Heart left ventricle (tissue), 16 donors: ENCODE measurements around the gene FSTL5. TPM values are rescaled to one million over a fixed set of nuclear protein-coding genes. Genes with fewer than 3 reads are reported as not detected.

Experiments
- ATAC-seq, 4 donors: fragments of 200-7000 bp; cut with Tn5 transposase; one replicate each; pipeline ENCODE4 v1.9.1; 2020 to 2022; ENCODE audit warnings: moderate library complexity in 4 of 4, mild to moderate bottlenecking in 3 of 4, moderate number of reproducible peaks in 1 of 4
- DNase-seq, 5 donors: peaks; one replicate each; pipeline ENCODE4 v3.0.0-alpha.2; 2020
- H3K27ac ChIP-seq, 12 donors: fragments of 200-600 bp; sonication (generic) in 4 of 12; one replicate each; pipeline versions ENCODE4 v1.5.0 to v1.8.0; 2016 to 2022; ENCODE audit warnings: mild to moderate bottlenecking in 2 of 12
- H3K27me3 ChIP-seq, 9 donors: fragments of 200-600 bp; sonication (generic) in 2 of 9; one replicate each; pipeline versions ENCODE4 v1.5.1 to v1.8.0; 2016 to 2022; ENCODE audit warnings: mild to moderate bottlenecking in 3 of 9
- H3K36me3 ChIP-seq, 9 donors: fragments of 200-600 bp; sonication (generic) in 2 of 9; one replicate each; pipeline versions ENCODE4 v1.5.0 to v1.8.0; 2018 to 2022; ENCODE audit warnings: mild to moderate bottlenecking in 2 of 9
- H3K4me1 ChIP-seq, 12 donors: fragments of 200-600 bp; sonication (generic) in 4 of 12; one replicate each; pipeline versions ENCODE4 v1.5.0 to v1.8.0; 2016 to 2022; ENCODE audit warnings: mild to moderate bottlenecking in 3 of 12
- H3K4me3 ChIP-seq, 12 donors: fragments of 200-600 bp; sonication (generic) in 4 of 12; one replicate each; pipeline versions ENCODE4 v1.5.0 to v1.8.0; 2017 to 2022; ENCODE audit warnings: mild to moderate bottlenecking in 9 of 12, moderate library complexity in 4 of 12
- H3K9me3 ChIP-seq, 12 donors: fragments of 200-600 bp; sonication (generic) in 4 of 12; one replicate each; pipeline versions ENCODE4 v1.5.0 to v1.8.0; 2016 to 2022; ENCODE audit warnings: mild to moderate bottlenecking in 1 of 12
- CTCF ChIP-seq, 12 donors: fragments of 200-600 bp; sonication (generic) in 4 of 12; IDR thresholded peaks; one replicate each; pipeline versions ENCODE4 v1.5.0 to v1.8.0; 2018 to 2022; ENCODE audit warnings: antibody characterized with exemption in 12 of 12, mild to moderate bottlenecking in 5 of 12
- POLR2A ChIP-seq, 2 donors: fragments of 450-650 bp; IDR thresholded peaks; one replicate each; pipeline ENCODE4 v1.6.1; 2017; ENCODE audit warnings: antibody characterized with exemption in 2 of 2, mild to moderate bottlenecking in 2 of 2, moderate library complexity in 2 of 2
- WGBS, 4 donors: extraction: QIAGEN DNeasy Blood & Tissue Kit in 2 of 4; methylation state at CpG; one replicate each; pipeline versions ENCODE4 v1.1.5 to v1.1.7; 2013 to 2018; 5-methylcytosine and 5-hydroxymethylcytosine counted together
- intact Hi-C, 10 donors: fragments of 100-400 bp; cut with DNase I; formaldehyde crosslinking; loops; one replicate each; pipeline versions ENCODE4 v1.11.1 to v1.14.2; 2022
- polyA plus RNA-seq, 2 donors: library from polyadenylated mRNA; stranded (reverse); fragments of 200-250 nt; gene quantifications; one replicate each; pipeline ENCODE4 v1.2.3, GENCODE V29; 2013
- total RNA-seq, 9 donors: library from RNA; depleted of rRNA in 2 of 9; stranded (reverse); fragments of >200 nt in 2 of 9; fragmentation: NEBNext Ultra II Directional in 3 of 9; extraction: Animal tissue kit (Norgen Biotek cat#: 25700) in 3 of 9; gene quantifications; one replicate each; pipeline versions ENCODE4 v1.1.0 to v1.2.4, GENCODE V29; 2016 to 2023
- donor health status: ischemic (EF 13 %, LVEDD 7.1; RV severe dilation, severe dysfunction).
- donor health status: healthy with polysubstance abuse.
- donor health status: DM: no; HTN: yes; CAD: no.
- donor health status: DM: no; HTN: no; CAD: no.
- donor health status: ischemic (EF 25% LVEDD 6.9; RV normal size, moderate dysfunction).
- donor health status: ischemic (EF 25% LVEDD 5.7; RV mildly dilated, moderate dysfunction).
- donor health status: healthy.
- donor health status: DM: yes; HTN: yes; CAD: no.
- donor health status: ischemic (EF 35%, LVEDD 5.7; RV mildly dilated, moderate dysfunction).
- donor health status: nonischemic (EF 11% LVEDD 7.7; RV severe dilation, severe dysfunction).
- donor health status: DM: yes; HTN: yes; CAD: no.
- donor health status: PGD.
- donor health status: ischemic (EF 29% LVEDD 5.4; RV normal size, mild dysfunction).
- donor health status: nonischemic (EF 23%, LVEDD 6.1; RV moderate dilation, normal function).

Gene FSTL5
- total and polyA plus RNA-seq, 11 donors = not detected

- Histone ChIP-seq H3K36me3 (no peaks in the 10 kb centered on the region), H3K27ac (no peak overlapping the region), H3K9me3 (no peaks in the 10 kb centered on the region), H3K27me3 (no peaks in the 10 kb centered on the region), H3K4me1 (no peaks in the 10 kb centered on the region), H3K4me3 (no peak overlapping the region)
- 78 to 89% (median 86%) methylated on average over 2 of the region's 2 CpGs for WGBS, 4 donors
- TF ChIP-seq CTCF (IDR thresholded peaks at IDR 0.05) (no peak), POLR2A (IDR thresholded peaks at IDR 0.05) (no peak)
- no peak for DNase-seq
- intact Hi-C loops = no loop called here
- no peak for ATAC-seq
These were observed 505.1 kb downstream of the FSTL5 start for GRCh38 chr4:161658676-161659075.

GRCh38 chr4:161657616-161658015 is 506.2 kb downstream of the FSTL5 start:
- no peak for ATAC-seq
- Histone ChIP-seq H3K4me1 (no peaks in the 10 kb centered on the region), H3K36me3 (no peaks in the 10 kb centered on the region), H3K9me3 (no peaks in the 10 kb centered on the region), H3K27me3 (no peaks in the 10 kb centered on the region), H3K4me3 (no peak overlapping the region), H3K27ac (no peak overlapping the region)
- no peak for DNase-seq
- TF ChIP-seq POLR2A (IDR thresholded peaks at IDR 0.05) = no peak
- TF ChIP-seq CTCF (IDR thresholded peaks at IDR 0.05) = no peak
- WGBS, 4 donors = 55 to 69% (median 64%) methylated on average over 3 of the region's 3 CpGs
- intact Hi-C loops = no loop called here

GRCh38 chr4:161656594-161656993 is 507.2 kb downstream of the FSTL5 start:
- H3K27ac ChIP-seq = no peak overlapping the region
- 47 to 66% (median 62%) methylated on average over 3 of the region's 3 CpGs for WGBS, 4 donors

GRCh38 chr4:161655148-161655547 is 508.7 kb downstream of the FSTL5 start:
- H3K4me1 ChIP-seq = peaks cover 0 to 6% (median 0%) of the 10 kb centered on the region in 12 donors
- ATAC-seq = no peak
- H3K9me3 ChIP-seq = peaks cover 0 to under 1% (median 0%) of the 10 kb centered on the region in 12 donors
- 56 to 88% (median 84%) methylated on average over 2 of the region's 2 CpGs for WGBS, 4 donors
- no peaks in the 10 kb centered on the region for H3K36me3 ChIP-seq
- no peak overlapping the region for H3K27ac ChIP-seq
- no peak for TF ChIP-seq CTCF (IDR thresholded peaks at IDR 0.05)
- TF ChIP-seq POLR2A (IDR thresholded peaks at IDR 0.05) = no peak
- H3K4me3 ChIP-seq = no peak overlapping the region
- intact Hi-C loops = no loop called here
- no peaks in the 10 kb centered on the region for H3K27me3 ChIP-seq
- no peak for DNase-seq

More at GRCh38 chr4:161656594-161656993, 507.2 kb downstream of the FSTL5 start:
- no peaks in the 10 kb centered on the region for H3K27me3 ChIP-seq
- DNase-seq (no peak), ATAC-seq (no peak)
- H3K36me3 ChIP-seq = no peaks in the 10 kb centered on the region
- intact Hi-C loops = no loop called here
- peaks cover 0 to under 1% (median 0%) of the 10 kb centered on the region in 12 donors for H3K4me1 ChIP-seq
- TF ChIP-seq CTCF (IDR thresholded peaks at IDR 0.05) (no peak), POLR2A (IDR thresholded peaks at IDR 0.05) (no peak)
- no peak overlapping the region for H3K4me3 ChIP-seq
- no peaks in the 10 kb centered on the region for H3K9me3 ChIP-seq
